DND-41 (cell line): ENCODE measurements around the gene AMER1.

Experiments
- ATAC-seq: fragments of 200-7000 bp; cut with Tn5 transposase; 3 replicates; pipeline ENCODE4 v1.9.1; 2021; ENCODE audit warnings: low read depth; ENCODE audit not compliant: insufficient read depth
- DNase-seq: peaks from one replicate; pipeline ENCODE4 v3.0.0-alpha.2; 2020
- H2AFZ ChIP-seq: 2 replicates; pipeline ENCODE4 v1.6.0; 2012; ENCODE audit warnings: low read depth, low read length
- H3K27ac ChIP-seq: 2 replicates; pipeline ENCODE4 v1.5.1; 2012; ENCODE audit warnings: low read length, inconsistent platforms
- H3K27me3 ChIP-seq: fragments of 200-600 bp; sonication (generic); 2 replicates; pipeline ENCODE4 v1.6.0; 2012; ENCODE audit warnings: low read length, mild to moderate bottlenecking, inconsistent platforms; ENCODE audit not compliant: insufficient read depth, poor library complexity
- H3K36me3 ChIP-seq: 2 replicates; pipeline ENCODE4 v1.5.1; 2012; ENCODE audit warnings: low read length, inconsistent platforms; ENCODE audit not compliant: insufficient read depth
- H3K4me1 ChIP-seq: 2 replicates; pipeline ENCODE4 v1.5.1; 2012; ENCODE audit warnings: mild to moderate bottlenecking, low read length; ENCODE audit not compliant: insufficient read depth
- H3K4me2 ChIP-seq: 2 replicates; pipeline ENCODE4 v1.6.0; 2012; ENCODE audit warnings: mild to moderate bottlenecking, moderate library complexity, low read length, inconsistent platforms; ENCODE audit not compliant: insufficient read depth
- H3K4me3 ChIP-seq, 2 experiments: fragments of 200-600 bp in 1 of 2; shearing (Covaris generic) in 1 of 2; 2 replicates each; pipeline ENCODE4 v1.5.1; 2012 to 2016; ENCODE audit warnings: inconsistent platforms in 2 of 2, low read length in 2 of 2, mild to moderate bottlenecking in 2 of 2, low read depth in 1 of 2, moderate library complexity in 1 of 2
- H3K79me2 ChIP-seq: 2 replicates; pipeline ENCODE4 v1.6.0; 2012; ENCODE audit warnings: low read length, inconsistent platforms; ENCODE audit not compliant: insufficient read depth
- H3K9ac ChIP-seq: 2 replicates; pipeline ENCODE4 v1.6.0; 2012; ENCODE audit warnings: low read depth, mild to moderate bottlenecking, inconsistent platforms, low read length, moderate library complexity
- H3K9me3 ChIP-seq: 2 replicates; pipeline ENCODE4 v1.5.1; 2012; ENCODE audit warnings: low read length, moderate library complexity, mild to moderate bottlenecking, inconsistent platforms; ENCODE audit not compliant: insufficient read depth, severe bottlenecking
- H4K20me1 ChIP-seq: 2 replicates; pipeline ENCODE4 v1.6.0; 2012; ENCODE audit warnings: low read length; ENCODE audit not compliant: insufficient read depth
- EZH2 ChIP-seq: IDR thresholded peaks from 3 replicates; pipeline ENCODE4 v1.6.1; 2012; ENCODE audit warnings: borderline replicate concordance, low read depth, mild to moderate bottlenecking, moderate library complexity, low read length, inconsistent platforms; ENCODE audit not compliant: severe bottlenecking
- TF ChIP-seq, protein P1 (sequence below): IDR thresholded peaks from 2 replicates; pipeline ENCODE4 v1.5.1; 2012; ENCODE audit warnings: borderline replicate concordance, low read length, moderate library complexity, mild to moderate bottlenecking; ENCODE audit not compliant: poor library complexity, severe bottlenecking; ENCODE audit errors: extremely low read depth

Gene AMER1

GRCh38 chrX:64182208-64182607, 23.3 kb downstream of the AMER1 start:
- no peaks in the 10 kb centered on the region for H4K20me1 ChIP-seq
- no peak for ATAC-seq
- no peak overlapping the region for H3K27ac ChIP-seq
- H3K9ac ChIP-seq, result no peak overlapping the region
- no peaks in the 10 kb centered on the region for H3K36me3 ChIP-seq
- no peak for DNase-seq
- TF ChIP-seq, protein P1, sequence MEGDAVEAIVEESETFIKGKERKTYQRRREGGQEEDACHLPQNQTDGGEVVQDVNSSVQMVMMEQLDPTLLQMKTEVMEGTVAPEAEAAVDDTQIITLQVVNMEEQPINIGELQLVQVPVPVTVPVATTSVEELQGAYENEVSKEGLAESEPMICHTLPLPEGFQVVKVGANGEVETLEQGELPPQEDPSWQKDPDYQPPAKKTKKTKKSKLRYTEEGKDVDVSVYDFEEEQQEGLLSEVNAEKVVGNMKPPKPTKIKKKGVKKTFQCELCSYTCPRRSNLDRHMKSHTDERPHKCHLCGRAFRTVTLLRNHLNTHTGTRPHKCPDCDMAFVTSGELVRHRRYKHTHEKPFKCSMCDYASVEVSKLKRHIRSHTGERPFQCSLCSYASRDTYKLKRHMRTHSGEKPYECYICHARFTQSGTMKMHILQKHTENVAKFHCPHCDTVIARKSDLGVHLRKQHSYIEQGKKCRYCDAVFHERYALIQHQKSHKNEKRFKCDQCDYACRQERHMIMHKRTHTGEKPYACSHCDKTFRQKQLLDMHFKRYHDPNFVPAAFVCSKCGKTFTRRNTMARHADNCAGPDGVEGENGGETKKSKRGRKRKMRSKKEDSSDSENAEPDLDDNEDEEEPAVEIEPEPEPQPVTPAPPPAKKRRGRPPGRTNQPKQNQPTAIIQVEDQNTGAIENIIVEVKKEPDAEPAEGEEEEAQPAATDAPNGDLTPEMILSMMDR, result no peak
- no peak for TF ChIP-seq EZH2
- H3K9me3 ChIP-seq, result no peaks in the 10 kb centered on the region
- H3K4me2 ChIP-seq, result no peak overlapping the region
- no peaks in the 10 kb centered on the region for H3K4me1 ChIP-seq
- no peaks in the 10 kb centered on the region for H3K27me3 ChIP-seq
- H3K79me2 ChIP-seq, result no peaks in the 10 kb centered on the region
- no peak overlapping the region for H3K4me3 ChIP-seq
- H2AFZ ChIP-seq, result no peak overlapping the region

DNA sequence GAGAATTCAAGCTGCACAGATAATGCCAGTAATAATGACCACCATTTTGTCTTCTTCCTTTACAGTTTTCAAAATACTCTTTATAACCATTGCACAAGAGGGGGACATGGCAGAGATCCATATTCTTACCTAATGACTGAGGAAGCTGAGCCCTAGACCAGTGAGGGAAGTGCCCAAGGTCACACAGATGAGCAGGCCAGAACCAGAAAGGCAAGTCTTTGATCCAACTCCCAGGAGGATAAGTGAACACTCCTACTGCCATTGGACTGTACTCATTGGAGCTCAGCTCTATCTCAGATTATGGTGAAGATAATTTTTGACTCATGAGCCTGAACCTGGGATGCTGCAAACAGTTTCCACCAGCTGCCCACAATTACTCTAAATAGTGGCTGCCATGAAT, 28.6 kb downstream of the AMER1 start:
- Histone ChIP-seq H3K27me3 (no peaks in the 10 kb centered on the region), H3K36me3 (no peaks in the 10 kb centered on the region), H3K4me2 (no peak overlapping the region), H3K4me1 (no peaks in the 10 kb centered on the region), H3K9me3 (no peaks in the 10 kb centered on the region), H3K9ac (no peak overlapping the region), H3K79me2 (no peaks in the 10 kb centered on the region), H3K27ac (no peak overlapping the region), H3K4me3 (no peak overlapping the region), H4K20me1 (no peaks in the 10 kb centered on the region), H2AFZ (no peak overlapping the region)
- ATAC-seq (no peak), DNase-seq (no peak)
- no peak for TF ChIP-seq EZH2
- TF ChIP-seq, protein P1, result no peak

DNA sequence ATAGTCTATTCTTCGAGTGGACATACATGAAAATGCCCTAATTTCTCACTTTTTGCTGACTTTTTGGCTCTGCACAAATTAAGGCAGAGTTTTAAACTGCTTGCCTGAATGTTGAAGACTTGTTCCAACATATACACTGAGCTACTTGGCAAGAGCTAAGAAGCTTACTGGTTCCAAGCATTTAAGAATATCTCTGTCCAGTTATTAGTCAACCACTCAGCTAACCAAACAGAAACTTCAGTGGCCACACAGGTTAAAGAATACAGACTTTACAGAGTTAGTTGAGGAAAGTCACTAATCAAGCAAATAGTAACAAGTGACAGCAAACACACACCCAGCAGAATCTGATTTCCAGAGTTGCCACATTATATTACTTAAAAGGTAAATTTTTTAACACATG, 35.5 kb downstream of the AMER1 start:
- Histone ChIP-seq H3K79me2 (no peaks in the 10 kb centered on the region), H3K36me3 (no peaks in the 10 kb centered on the region), H3K4me2 (no peak overlapping the region), H2AFZ (no peak overlapping the region), H3K9ac (no peak overlapping the region), H4K20me1 (no peaks in the 10 kb centered on the region), H3K4me1 (no peaks in the 10 kb centered on the region), H3K4me3 (no peak overlapping the region), H3K27ac (no peak overlapping the region), H3K9me3 (no peaks in the 10 kb centered on the region), H3K27me3 (no peaks in the 10 kb centered on the region)
- no peak for ATAC-seq
- no peak for TF ChIP-seq EZH2
- TF ChIP-seq, protein P1, result no peak
- DNase-seq, result no peak

DNA sequence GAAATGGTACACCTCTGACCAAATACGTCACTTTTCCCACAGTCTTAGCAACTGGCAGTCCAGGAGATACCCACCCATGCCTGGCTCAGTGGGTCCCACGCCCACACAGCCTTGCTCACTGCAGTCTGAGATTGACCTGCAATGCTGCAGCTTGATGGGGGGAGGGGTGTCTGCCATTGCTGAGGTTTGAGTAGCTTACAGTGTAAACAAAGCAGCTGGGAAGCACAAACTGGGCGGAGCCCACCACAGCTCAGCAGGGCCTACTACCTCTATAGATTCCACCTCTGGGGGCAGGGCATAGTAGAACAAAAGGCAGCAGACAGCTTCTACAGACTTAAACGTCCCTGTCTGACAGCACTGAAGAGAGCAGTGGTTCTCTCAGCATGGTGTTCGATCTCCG, 52.7 kb downstream of the AMER1 start:
- Histone ChIP-seq H3K9me3 (no peaks in the 10 kb centered on the region), H3K4me2 (no peak overlapping the region), H3K4me3 (no peak overlapping the region), H2AFZ (no peak overlapping the region), H3K27me3 (no peaks in the 10 kb centered on the region), H3K79me2 (no peaks in the 10 kb centered on the region), H3K27ac (no peak overlapping the region), H3K4me1 (no peaks in the 10 kb centered on the region), H3K36me3 (no peaks in the 10 kb centered on the region), H3K9ac (no peak overlapping the region), H4K20me1 (no peaks in the 10 kb centered on the region)
- ATAC-seq (no peak), DNase-seq (peak; percentile 6)
- TF ChIP-seq, protein P1, result no peak
